K562 (cell line): ENCODE results near the gene FGF11. TPM values are rescaled to one million over a fixed set of nuclear protein-coding genes. Genes with fewer than 3 reads are reported as not detected.

ENCODE experiments used
- ARNT ChIP-seq, 2 experiments: fragments of 450-650 bp; IDR thresholded peaks; 2 replicates each; pipeline ENCODE4 v1.6.1; 2016; ENCODE audit warnings: mild to moderate bottlenecking in 1 of 2
- BRF2 ChIP-seq: IDR thresholded peaks from 3 replicates; pipeline ENCODE4 v1.6.1; 2011; ENCODE audit warnings: borderline replicate concordance, mild to moderate bottlenecking; ENCODE audit not compliant: insufficient read length, insufficient read depth
- FOSL1 ChIP-seq: fragments of 200-800 bp; sonication (Bioruptor generic); conservative IDR thresholded peaks from 2 replicates; pipeline ENCODE4 v1.6.1; 2016; ENCODE audit warnings: missing genetic modification characterization, missing compliant biosample characterization
- LCOR ChIP-seq: sonication (generic); formaldehyde crosslinking; IDR thresholded peaks from 2 replicates; pipeline ENCODE4 v1.8.0; 2022; ENCODE audit warnings: mild to moderate bottlenecking, missing genetic modification reagents
- MAFF ChIP-seq: IDR thresholded peaks from 2 replicates; pipeline ENCODE4 v1.6.1; 2012; ENCODE audit warnings: low read length, improper control_type of control experiment
- PHB ChIP-seq: fragments of 250-450 bp; sonication (Bioruptor Pico); IDR thresholded peaks from 2 replicates; pipeline ENCODE4 v1.5.0; 2021
- SNAPC5 ChIP-seq: fragments of 250-450 bp; sonication (Bioruptor Pico); IDR thresholded peaks from 2 replicates; pipeline ENCODE4 v1.8.0; 2021; ENCODE audit warnings: moderate library complexity, mild to moderate bottlenecking, inconsistent platforms
- SP1 ChIP-seq: sonication (generic); formaldehyde crosslinking; IDR thresholded peaks from 2 replicates; pipeline ENCODE4 v1.8.1; 2022; ENCODE audit warnings: mild to moderate bottlenecking, missing genetic modification reagents
- TGIF2 ChIP-seq: sonication (generic); formaldehyde crosslinking; IDR thresholded peaks from 2 replicates; pipeline ENCODE4 v1.8.1; 2022; ENCODE audit warnings: mild to moderate bottlenecking, missing genetic modification reagents, moderate library complexity
- ZFPM2 ChIP-seq: fragments of 250-450 bp; sonication (Bioruptor Pico); IDR thresholded peaks from 2 replicates; pipeline ENCODE4 v1.5.1; 2022; ENCODE audit warnings: mild to moderate bottlenecking
- ZNF75A ChIP-seq: fragments of 450-650 bp; formaldehyde crosslinking; IDR thresholded peaks from 2 replicates; pipeline ENCODE4 v1.4.0; 2020; ENCODE audit warnings: mild to moderate bottlenecking
- ZNF780A ChIP-seq: fragments of 250-450 bp; sonication (Bioruptor Pico); IDR thresholded peaks from 2 replicates; pipeline ENCODE4 v1.5.0; 2021; ENCODE audit warnings: mild to moderate bottlenecking
- polyA plus RNA-seq, 8 experiments: library from polyadenylated mRNA; depleted of rRNA in 4 of 8; stranded (reverse) in 5 of 8; unstranded in 3 of 8; fragments of >200 nt; fragmentation: Nextera tagmentation in 2 of 8; fragmentation: Illumina TruSeq in 1 of 8; extraction: Ambion mirVana in 2 of 8; extraction: Trizol in 1 of 8; gene quantifications; 2 replicates each; pipeline versions ENCODE4 v1.2.1 to v1.2.3, GENCODE V29; 2011 to 2014; ENCODE audit warnings: inconsistent platforms in 1 of 8, missing spikeins in 1 of 8
- total RNA-seq, 7 experiments: library from RNA; depleted of rRNA in 6 of 7; stranded (reverse); fragments of >200 nt in 6 of 7; fragmentation: Illumina TruSeq in 2 of 7; extraction: Trizol in 2 of 7; gene quantifications; 2 replicates each; pipeline versions ENCODE4 v1.2.1 to v1.2.3, GENCODE V29; 2011 to 2021; ENCODE audit warnings: low replicate concordance in 1 of 7
- TF ChIP-seq, protein P1 (sequence below), 2 experiments: IDR thresholded peaks in 1 of 2; conservative IDR thresholded peaks in 1 of 2; 2 replicates each; pipeline ENCODE4 v1.6.1; 2016; ENCODE audit warnings: low read depth in 2 of 2, mild to moderate bottlenecking in 1 of 2, missing compliant biosample characterization in 1 of 2, missing genetic modification characterization in 1 of 2, moderate library complexity in 1 of 2
- TF ChIP-seq, protein P2 (sequence below): sonication (generic); formaldehyde crosslinking; IDR thresholded peaks from 2 replicates; pipeline ENCODE4 v1.8.1; 2023; ENCODE audit warnings: mild to moderate bottlenecking, missing genetic modification reagents, moderate library complexity
- TF ChIP-seq, protein P3 (sequence below): fragments of 450-650 bp; conservative IDR thresholded peaks from 2 replicates; pipeline ENCODE4 v1.6.1; 2016; ENCODE audit warnings: missing genetic modification characterization, low read depth, mild to moderate bottlenecking, missing compliant biosample characterization, moderate library complexity
- TF ChIP-seq, protein P4 (sequence below): fragments of 200-800 bp; sonication (Bioruptor generic); IDR thresholded peaks from 2 replicates; pipeline ENCODE4 v1.6.1; 2016; ENCODE audit warnings: missing genetic modification characterization, missing compliant biosample characterization

Gene FGF11
- total and polyA plus RNA-seq, 9 of the 15 experiments (the other 6 are each of a cell fraction or from before 2014, with no cell fraction given), result 1.2 to 7.5 (median 3.0) TPM

GRCh38 chr17:7440834-7441195 lies 1.5 kb downstream of the FGF11 start (continued):
- no peak for TF ChIP-seq SP1 (CRISPR knock-in tag)
- no peak for TF ChIP-seq LCOR (CRISPR knock-in tag)
- no peak for TF ChIP-seq PHB (CRISPR knock-in tag)
- no peak for TF ChIP-seq ARNT (IDR thresholded peaks at IDR 0.05)
- no peak for TF ChIP-seq SNAPC5 (CRISPR knock-in tag)
- TF ChIP-seq FOSL1, result 0 out of 2 replicates have a peak, but pooled peaks have one; percentile 24
- TF ChIP-seq, protein P1, sequence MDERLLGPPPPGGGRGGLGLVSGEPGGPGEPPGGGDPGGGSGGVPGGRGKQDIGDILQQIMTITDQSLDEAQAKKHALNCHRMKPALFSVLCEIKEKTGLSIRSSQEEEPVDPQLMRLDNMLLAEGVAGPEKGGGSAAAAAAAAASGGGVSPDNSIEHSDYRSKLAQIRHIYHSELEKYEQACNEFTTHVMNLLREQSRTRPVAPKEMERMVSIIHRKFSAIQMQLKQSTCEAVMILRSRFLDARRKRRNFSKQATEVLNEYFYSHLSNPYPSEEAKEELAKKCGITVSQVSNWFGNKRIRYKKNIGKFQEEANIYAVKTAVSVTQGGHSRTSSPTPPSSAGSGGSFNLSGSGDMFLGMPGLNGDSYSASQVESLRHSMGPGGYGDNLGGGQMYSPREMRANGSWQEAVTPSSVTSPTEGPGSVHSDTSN (CRISPR knock-in tag; IDR thresholded peaks at IDR 0.05; ENCODE audit: low read depth), result no peak
- TF ChIP-seq, protein P1 (tag; conservative IDR thresholded peaks at IDR 0.05; ENCODE audit: low read depth), result peak; percentile 72
- no peak for TF ChIP-seq TGIF2
- TF ChIP-seq MAFF, result peak; percentile 53; the same call in 1 of the 2 replicates
- TF ChIP-seq ZNF75A (CRISPR knock-in tag), result no peak
- no peak for TF ChIP-seq ZFPM2 (CRISPR knock-in tag)
- TF ChIP-seq BRF2, result no peak
- TF ChIP-seq, protein P2, sequence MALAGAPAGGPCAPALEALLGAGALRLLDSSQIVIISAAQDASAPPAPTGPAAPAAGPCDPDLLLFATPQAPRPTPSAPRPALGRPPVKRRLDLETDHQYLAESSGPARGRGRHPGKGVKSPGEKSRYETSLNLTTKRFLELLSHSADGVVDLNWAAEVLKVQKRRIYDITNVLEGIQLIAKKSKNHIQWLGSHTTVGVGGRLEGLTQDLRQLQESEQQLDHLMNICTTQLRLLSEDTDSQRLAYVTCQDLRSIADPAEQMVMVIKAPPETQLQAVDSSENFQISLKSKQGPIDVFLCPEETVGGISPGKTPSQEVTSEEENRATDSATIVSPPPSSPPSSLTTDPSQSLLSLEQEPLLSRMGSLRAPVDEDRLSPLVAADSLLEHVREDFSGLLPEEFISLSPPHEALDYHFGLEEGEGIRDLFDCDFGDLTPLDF (CRISPR knock-in tag), result no peak
- TF ChIP-seq, protein P3, sequence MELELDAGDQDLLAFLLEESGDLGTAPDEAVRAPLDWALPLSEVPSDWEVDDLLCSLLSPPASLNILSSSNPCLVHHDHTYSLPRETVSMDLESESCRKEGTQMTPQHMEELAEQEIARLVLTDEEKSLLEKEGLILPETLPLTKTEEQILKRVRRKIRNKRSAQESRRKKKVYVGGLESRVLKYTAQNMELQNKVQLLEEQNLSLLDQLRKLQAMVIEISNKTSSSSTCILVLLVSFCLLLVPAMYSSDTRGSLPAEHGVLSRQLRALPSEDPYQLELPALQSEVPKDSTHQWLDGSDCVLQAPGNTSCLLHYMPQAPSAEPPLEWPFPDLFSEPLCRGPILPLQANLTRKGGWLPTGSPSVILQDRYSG (tag), result no peak
- TF ChIP-seq, protein P4, sequence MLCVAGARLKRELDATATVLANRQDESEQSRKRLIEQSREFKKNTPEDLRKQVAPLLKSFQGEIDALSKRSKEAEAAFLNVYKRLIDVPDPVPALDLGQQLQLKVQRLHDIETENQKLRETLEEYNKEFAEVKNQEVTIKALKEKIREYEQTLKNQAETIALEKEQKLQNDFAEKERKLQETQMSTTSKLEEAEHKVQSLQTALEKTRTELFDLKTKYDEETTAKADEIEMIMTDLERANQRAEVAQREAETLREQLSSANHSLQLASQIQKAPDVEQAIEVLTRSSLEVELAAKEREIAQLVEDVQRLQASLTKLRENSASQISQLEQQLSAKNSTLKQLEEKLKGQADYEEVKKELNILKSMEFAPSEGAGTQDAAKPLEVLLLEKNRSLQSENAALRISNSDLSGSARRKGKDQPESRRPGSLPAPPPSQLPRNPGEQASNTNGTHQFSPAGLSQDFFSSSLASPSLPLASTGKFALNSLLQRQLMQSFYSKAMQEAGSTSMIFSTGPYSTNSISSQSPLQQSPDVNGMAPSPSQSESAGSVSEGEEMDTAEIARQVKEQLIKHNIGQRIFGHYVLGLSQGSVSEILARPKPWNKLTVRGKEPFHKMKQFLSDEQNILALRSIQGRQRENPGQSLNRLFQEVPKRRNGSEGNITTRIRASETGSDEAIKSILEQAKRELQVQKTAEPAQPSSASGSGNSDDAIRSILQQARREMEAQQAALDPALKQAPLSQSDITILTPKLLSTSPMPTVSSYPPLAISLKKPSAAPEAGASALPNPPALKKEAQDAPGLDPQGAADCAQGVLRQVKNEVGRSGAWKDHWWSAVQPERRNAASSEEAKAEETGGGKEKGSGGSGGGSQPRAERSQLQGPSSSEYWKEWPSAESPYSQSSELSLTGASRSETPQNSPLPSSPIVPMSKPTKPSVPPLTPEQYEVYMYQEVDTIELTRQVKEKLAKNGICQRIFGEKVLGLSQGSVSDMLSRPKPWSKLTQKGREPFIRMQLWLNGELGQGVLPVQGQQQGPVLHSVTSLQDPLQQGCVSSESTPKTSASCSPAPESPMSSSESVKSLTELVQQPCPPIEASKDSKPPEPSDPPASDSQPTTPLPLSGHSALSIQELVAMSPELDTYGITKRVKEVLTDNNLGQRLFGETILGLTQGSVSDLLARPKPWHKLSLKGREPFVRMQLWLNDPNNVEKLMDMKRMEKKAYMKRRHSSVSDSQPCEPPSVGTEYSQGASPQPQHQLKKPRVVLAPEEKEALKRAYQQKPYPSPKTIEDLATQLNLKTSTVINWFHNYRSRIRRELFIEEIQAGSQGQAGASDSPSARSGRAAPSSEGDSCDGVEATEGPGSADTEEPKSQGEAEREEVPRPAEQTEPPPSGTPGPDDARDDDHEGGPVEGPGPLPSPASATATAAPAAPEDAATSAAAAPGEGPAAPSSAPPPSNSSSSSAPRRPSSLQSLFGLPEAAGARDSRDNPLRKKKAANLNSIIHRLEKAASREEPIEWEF (CRISPR knock-in tag), result no peak
- TF ChIP-seq ZNF780A (CRISPR knock-in tag), result no peak
